ENCODE results near the gene CRIP2.

DNA sequence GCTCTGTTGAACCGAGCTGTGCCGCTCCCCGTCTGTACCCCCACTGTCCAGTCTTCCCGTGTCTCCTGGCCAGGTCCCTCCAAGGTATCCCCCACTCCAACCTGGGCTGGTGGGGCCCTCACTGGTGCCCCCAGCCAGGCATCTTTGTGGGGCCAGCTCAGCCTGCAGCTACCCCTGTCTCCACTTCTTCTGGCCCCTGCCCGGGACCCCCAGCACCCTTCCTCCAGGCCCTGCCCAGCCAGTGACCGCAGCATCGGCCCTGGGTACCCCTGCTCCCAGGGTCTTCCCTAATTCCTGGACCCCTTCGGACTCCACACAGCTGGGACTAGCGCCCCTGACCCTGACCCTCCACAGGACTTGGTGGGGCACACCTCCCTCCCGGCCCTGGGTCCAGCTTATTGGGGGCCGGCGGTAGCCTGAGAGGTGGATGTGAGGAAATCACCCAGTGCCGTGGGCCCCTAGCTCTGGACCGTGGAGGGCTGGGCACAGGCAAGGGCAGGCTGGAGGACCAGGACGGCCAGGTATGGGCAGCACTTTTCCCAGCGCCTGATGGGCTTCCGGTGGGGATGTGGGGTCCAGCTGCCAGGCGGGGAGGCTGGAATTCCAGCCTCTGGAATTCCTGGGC, 8.0 kb downstream of the CRIP2 start:
- no peak for TF ChIP-seq EZH2 (IDR thresholded peaks at IDR 0.05; ENCODE audit: borderline replicate concordance, low read depth, low read length, poor library complexity, severe bottlenecking)
- TF ChIP-seq, protein P1, sequence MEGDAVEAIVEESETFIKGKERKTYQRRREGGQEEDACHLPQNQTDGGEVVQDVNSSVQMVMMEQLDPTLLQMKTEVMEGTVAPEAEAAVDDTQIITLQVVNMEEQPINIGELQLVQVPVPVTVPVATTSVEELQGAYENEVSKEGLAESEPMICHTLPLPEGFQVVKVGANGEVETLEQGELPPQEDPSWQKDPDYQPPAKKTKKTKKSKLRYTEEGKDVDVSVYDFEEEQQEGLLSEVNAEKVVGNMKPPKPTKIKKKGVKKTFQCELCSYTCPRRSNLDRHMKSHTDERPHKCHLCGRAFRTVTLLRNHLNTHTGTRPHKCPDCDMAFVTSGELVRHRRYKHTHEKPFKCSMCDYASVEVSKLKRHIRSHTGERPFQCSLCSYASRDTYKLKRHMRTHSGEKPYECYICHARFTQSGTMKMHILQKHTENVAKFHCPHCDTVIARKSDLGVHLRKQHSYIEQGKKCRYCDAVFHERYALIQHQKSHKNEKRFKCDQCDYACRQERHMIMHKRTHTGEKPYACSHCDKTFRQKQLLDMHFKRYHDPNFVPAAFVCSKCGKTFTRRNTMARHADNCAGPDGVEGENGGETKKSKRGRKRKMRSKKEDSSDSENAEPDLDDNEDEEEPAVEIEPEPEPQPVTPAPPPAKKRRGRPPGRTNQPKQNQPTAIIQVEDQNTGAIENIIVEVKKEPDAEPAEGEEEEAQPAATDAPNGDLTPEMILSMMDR (conservative IDR thresholded peaks at IDR 0.05; ENCODE audit: low read depth, low read length), result no peak

Data from A673 (cell line).